Measurements from ENCODE around the gene CMYA5.

DNA sequence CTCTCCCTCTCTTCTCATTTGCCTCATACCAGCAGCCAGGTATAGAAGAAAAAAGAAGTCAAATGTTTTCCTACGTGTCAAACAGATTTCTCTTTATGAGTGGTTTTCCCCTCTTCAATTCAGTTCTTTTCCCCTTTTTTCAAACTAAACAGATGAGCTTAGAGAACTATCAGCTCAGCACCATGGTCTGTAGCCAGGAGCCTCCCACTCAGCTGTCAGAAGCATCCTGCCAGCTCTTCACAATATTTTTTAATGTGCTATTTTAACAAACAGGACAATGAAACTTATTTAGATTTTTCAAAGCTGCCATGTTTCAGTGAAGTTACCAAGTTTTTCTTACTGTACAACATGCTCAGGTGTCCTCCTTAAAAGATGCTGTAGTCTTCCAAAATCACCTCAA, 63.5 kb downstream of the CMYA5 start:
- TF ChIP-seq POLR2A (IDR thresholded peaks at IDR 0.05) (no peak), CTCF (IDR thresholded peaks at IDR 0.05) (no peak)
